Measurements from ENCODE around the gene LSAMP. TPM values are rescaled to one million over a fixed set of nuclear protein-coding genes. Genes with fewer than 3 reads are reported as not detected.
A peak's percentile ranks its signal among the peaks of the same experiment; 100 is the strongest.

Gene LSAMP
- total and polyA plus RNA-seq, 9 of the 15 experiments (the other 6 are each of a cell fraction or from before 2014, with no cell fraction given), result 0.09 to 0.11 TPM; not detected in 7

DNA sequence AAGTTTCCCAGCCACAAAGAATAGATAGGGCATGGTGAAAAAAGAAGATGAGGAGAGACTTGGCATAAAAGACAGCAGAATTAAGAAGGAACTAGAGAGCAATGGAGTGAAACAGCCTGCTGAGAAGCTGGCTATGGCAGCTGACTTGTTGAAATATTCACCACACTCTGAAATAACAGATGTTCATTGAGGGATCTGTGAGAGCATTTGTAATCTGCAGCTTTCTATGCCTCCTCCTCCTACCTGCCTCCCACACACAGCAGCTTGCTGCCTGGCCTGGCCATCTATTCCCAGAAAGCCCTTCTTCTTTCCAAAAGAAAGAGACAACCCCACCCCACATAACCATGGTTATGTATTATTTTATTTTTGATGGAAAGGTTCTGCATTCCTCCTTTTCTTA, 518.1 kb downstream of the LSAMP start:
- TF ChIP-seq NCOA6 (IDR thresholded peaks at IDR 0.05) (no peak), HDAC2 (IDR thresholded peaks at IDR 0.05) (no peak), XRCC3 (IDR thresholded peaks at IDR 0.05) (no peak), CREM (IDR thresholded peaks at IDR 0.05; ENCODE audit: low read depth) (no peak), KLF10 (CRISPR knock-in tag; IDR thresholded peaks at IDR 0.05) (no peak), TCFL5 (CRISPR knock-in tag; conservative IDR thresholded peaks at IDR 0.05) (no peak), SIN3A (IDR thresholded peaks at IDR 0.05; ENCODE audit: borderline replicate concordance in 2 of 2, control insufficient read depth in 1 of 2, low read depth in 2 of 2, low read length in 2 of 2) (no peak), RBM15 (IDR thresholded peaks at IDR 0.05; ENCODE audit: insufficient read depth, low read length) (no peak), CHD4 (IDR thresholded peaks at IDR 0.05; ENCODE audit: insufficient read depth, insufficient replicate concordance, low read depth, low read length, poor library complexity, severe bottlenecking) (no peak), RCOR1 (IDR thresholded peaks at IDR 0.05; ENCODE audit: borderline replicate concordance in 1 of 2, low read depth in 2 of 2, low read length in 2 of 2) (no peak), ZSCAN32 (CRISPR knock-in tag; IDR thresholded peaks at IDR 0.05) (no peak), RFX5 (IDR thresholded peaks at IDR 0.05; ENCODE audit: low read depth, low read length) (no peak)
- TF ChIP-seq, protein P1, sequence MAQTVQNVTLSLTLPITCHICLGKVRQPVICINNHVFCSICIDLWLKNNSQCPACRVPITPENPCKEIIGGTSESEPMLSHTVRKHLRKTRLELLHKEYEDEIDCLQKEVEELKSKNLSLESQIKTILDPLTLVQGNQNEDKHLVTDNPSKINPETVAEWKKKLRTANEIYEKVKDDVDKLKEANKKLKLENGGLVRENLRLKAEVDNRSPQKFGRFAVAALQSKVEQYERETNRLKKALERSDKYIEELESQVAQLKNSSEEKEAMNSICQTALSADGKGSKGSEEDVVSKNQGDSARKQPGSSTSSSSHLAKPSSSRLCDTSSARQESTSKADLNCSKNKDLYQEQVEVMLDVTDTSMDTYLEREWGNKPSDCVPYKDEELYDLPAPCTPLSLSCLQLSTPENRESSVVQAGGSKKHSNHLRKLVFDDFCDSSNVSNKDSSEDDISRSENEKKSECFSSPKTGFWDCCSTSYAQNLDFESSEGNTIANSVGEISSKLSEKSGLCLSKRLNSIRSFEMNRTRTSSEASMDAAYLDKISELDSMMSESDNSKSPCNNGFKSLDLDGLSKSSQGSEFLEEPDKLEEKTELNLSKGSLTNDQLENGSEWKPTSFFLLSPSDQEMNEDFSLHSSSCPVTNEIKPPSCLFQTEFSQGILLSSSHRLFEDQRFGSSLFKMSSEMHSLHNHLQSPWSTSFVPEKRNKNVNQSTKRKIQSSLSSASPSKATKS (CRISPR knock-in tag; IDR thresholded peaks at IDR 0.05), result no peak
- TF ChIP-seq, protein P2, sequence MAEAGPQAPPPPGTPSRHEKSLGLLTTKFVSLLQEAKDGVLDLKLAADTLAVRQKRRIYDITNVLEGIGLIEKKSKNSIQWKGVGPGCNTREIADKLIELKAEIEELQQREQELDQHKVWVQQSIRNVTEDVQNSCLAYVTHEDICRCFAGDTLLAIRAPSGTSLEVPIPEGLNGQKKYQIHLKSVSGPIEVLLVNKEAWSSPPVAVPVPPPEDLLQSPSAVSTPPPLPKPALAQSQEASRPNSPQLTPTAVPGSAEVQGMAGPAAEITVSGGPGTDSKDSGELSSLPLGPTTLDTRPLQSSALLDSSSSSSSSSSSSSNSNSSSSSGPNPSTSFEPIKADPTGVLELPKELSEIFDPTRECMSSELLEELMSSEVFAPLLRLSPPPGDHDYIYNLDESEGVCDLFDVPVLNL (CRISPR knock-in tag; IDR thresholded peaks at IDR 0.05; ENCODE audit: low read depth), result no peak
- TF ChIP-seq, protein P3, sequence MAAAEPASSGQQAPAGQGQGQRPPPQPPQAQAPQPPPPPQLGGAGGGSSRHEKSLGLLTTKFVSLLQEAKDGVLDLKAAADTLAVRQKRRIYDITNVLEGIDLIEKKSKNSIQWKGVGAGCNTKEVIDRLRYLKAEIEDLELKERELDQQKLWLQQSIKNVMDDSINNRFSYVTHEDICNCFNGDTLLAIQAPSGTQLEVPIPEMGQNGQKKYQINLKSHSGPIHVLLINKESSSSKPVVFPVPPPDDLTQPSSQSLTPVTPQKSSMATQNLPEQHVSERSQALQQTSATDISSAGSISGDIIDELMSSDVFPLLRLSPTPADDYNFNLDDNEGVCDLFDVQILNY (CRISPR knock-in tag; IDR thresholded peaks at IDR 0.05), result no peak
- TF ChIP-seq, protein P4, sequence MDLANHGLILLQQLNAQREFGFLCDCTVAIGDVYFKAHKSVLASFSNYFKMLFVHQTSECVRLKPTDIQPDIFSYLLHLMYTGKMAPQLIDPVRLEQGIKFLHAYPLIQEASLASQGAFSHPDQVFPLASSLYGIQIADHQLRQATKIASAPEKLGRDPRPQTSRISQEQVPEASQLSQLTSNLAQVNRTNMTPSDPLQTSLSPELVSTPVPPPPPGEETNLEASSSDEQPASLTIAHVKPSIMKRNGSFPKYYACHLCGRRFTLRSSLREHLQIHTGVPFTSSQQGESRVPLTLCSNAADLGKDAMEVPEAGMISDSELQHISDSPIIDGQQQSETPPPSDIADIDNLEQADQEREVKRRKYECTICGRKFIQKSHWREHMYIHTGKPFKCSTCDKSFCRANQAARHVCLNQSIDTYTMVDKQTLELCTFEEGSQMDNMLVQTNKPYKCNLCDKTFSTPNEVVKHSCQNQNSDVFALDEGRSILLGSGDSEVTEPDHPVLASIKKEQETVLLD (IDR thresholded peaks at IDR 0.05), result no peak
- ChIA-PET CTCF (ENCODE audit: low intra/inter-chr PET ratio) (no interaction called here), POLR2A (interaction anchor here (1.2 kb wide), 1 partner anchor 42 kb away, joined by 4 read pairs; no protein-coding TSS in a partner anchor)
- no peaks in the 10 kb centered on the region for H3K36me3 ChIP-seq (ENCODE audit: control insufficient read depth, insufficient read depth, low read length)
- ATAC-seq, result no peak
- H2AFZ ChIP-seq (ENCODE audit: low read depth, low read length), result no peak overlapping the region
- no peak overlapping the region for H3K4me3 ChIP-seq
- no peaks in the 10 kb centered on the region for H3K9me3 ChIP-seq (replicated peaks; ENCODE audit: control insufficient read depth, insufficient read depth, low read depth, low read length)
- no peaks in the 10 kb centered on the region for H4K20me1 ChIP-seq (replicated peaks; ENCODE audit: control insufficient read depth, insufficient read depth, low read length)
- no peak overlapping the region for H3K9ac ChIP-seq (ENCODE audit: insufficient read depth in 1 of 2, low read depth in 2 of 2, low read length in 2 of 2)
- intact Hi-C loops (cut with micrococcal nuclease), result no loop called here
- peak in 1 of 4 experiments; percentile 5 for DNase-seq (ENCODE audit: extremely low read depth in 1 of 4, low spot score in 3 of 4)
- in situ Hi-C loops (cut with MboI), result no loop called here
- no peak for FAIRE-seq
- H3K4me2 ChIP-seq (ENCODE audit: insufficient read depth, low read length), result no peak overlapping the region
- H3K4me1 ChIP-seq (replicated peaks in 1 of 2; ENCODE audit: control insufficient read depth in 2 of 2, insufficient read depth in 2 of 2, low read length in 2 of 2), result no peaks in the 10 kb centered on the region
- no peak overlapping the region for H3K27ac ChIP-seq (ENCODE audit: extremely low read depth, low read depth, low read length)
- H3K79me2 ChIP-seq (ENCODE audit: control insufficient read depth, insufficient read depth, low read length), result no peaks in the 10 kb centered on the region
- BruUV-seq (replicated peaks), result no TSS peak
- no peaks in the 10 kb centered on the region for H3K9me1 ChIP-seq (ENCODE audit: control insufficient read depth, insufficient read depth, low read length)
- 0 out of 5 replicates have a peak, but pooled peaks cover 0 to 5% of the 10 kb centered on the region in 2 experiments for H3K27me3 ChIP-seq (ENCODE audit: control insufficient read depth in 2 of 2, insufficient read depth in 2 of 2, low read length in 2 of 2)
